Panc1 (cell line): ENCODE data around the gene MAJIN. TPM values are rescaled to one million over a fixed set of nuclear protein-coding genes. Genes with fewer than 3 reads are reported as not detected.

Experiments used
- ATAC-seq: fragments of 200-7000 bp; cut with Tn5 transposase; 2 replicates; pipeline ENCODE4 v1.9.1; 2020; ENCODE audit warnings: mild to moderate bottlenecking, moderate library complexity
- BruUV-seq: library from RNA; stranded (reverse); fragments of 400-500 nt; replicated peaks from 2 replicates; lab custom pipeline; 2021; lab: Mats Ljungman, UMichigan
- CTCF ChIA-PET: fragments of 300-600 bp; sonication (Branson Sonifier 250); formaldehyde crosslinking; loops from one replicate; lab custom pipeline; 2022; ENCODE audit warnings: antibody characterized with exemption; lab: Charles Lee
- POLR2A ChIA-PET: fragments of 300-600 bp; sonication (Branson Sonifier 250); formaldehyde crosslinking; loops from one replicate; lab custom pipeline; 2022; ENCODE audit warnings: antibody characterized with exemption; lab: Charles Lee
- DNase-seq: peaks from one replicate; pipeline ENCODE4 v3.0.0-alpha.2; 2010; ENCODE audit warnings: low read depth, low spot score
- H3K27ac ChIP-seq: 2 replicates; pipeline ENCODE4 v1.5.1; 2011; ENCODE audit warnings: mild to moderate bottlenecking, low read length, inconsistent platforms
- H3K27me3 ChIP-seq: fragments of 200-500 bp; sonication (Bioruptor generic); 2 replicates; pipeline ENCODE4 v1.6.0; 2014; ENCODE audit warnings: low read length, inconsistent platforms; ENCODE audit not compliant: control insufficient read depth, insufficient read depth
- H3K36me3 ChIP-seq: fragments of 200-500 bp; sonication (Bioruptor generic); 2 replicates; pipeline ENCODE4 v1.5.1; 2014; ENCODE audit warnings: inconsistent platforms, mild to moderate bottlenecking, low read length, moderate library complexity; ENCODE audit not compliant: control insufficient read depth, insufficient read depth
- H3K4me1 ChIP-seq: 2 replicates; pipeline ENCODE4 v1.5.1; 2011; ENCODE audit warnings: inconsistent platforms, mild to moderate bottlenecking, low read length, moderate library complexity; ENCODE audit not compliant: control insufficient read depth, insufficient read depth
- H3K4me3 ChIP-seq, 2 experiments: 2 replicates each; pipeline ENCODE4 v1.5.1; 2011 to 2012; ENCODE audit warnings: low read depth in 2 of 2, low read length in 2 of 2, mild to moderate bottlenecking in 2 of 2, inconsistent platforms in 1 of 2, moderate library complexity in 1 of 2
- H3K9me3 ChIP-seq: fragments of 200-500 bp; sonication (Bioruptor generic); 2 replicates; pipeline ENCODE4 v1.5.1; 2014; ENCODE audit warnings: low read depth, mild to moderate bottlenecking, inconsistent platforms, low read length, moderate library complexity; ENCODE audit not compliant: control insufficient read depth, insufficient read depth
- POLR2AphosphoS5 ChIP-seq: IDR thresholded peaks from 2 replicates; pipeline ENCODE4 v1.6.1; 2012; ENCODE audit warnings: mild to moderate bottlenecking, low read depth, low read length, moderate library complexity
- SIN3A ChIP-seq: IDR thresholded peaks from 2 replicates; pipeline ENCODE4 v1.6.1; 2012; ENCODE audit warnings: low read depth, mild to moderate bottlenecking, low read length, moderate library complexity, borderline replicate concordance; ENCODE audit not compliant: insufficient read depth
- TCF7L2 ChIP-seq: IDR thresholded peaks from 2 replicates; pipeline ENCODE4 v1.6.1; 2011; ENCODE audit warnings: mild to moderate bottlenecking, low read depth, low read length, inconsistent platforms
- in situ Hi-C: cut with HindIII; loops from 2 replicates; pipeline ENCODE4 v1.10.0; 2016; ENCODE audit warnings: low sequenced_read_pairs, low pct_unique_long_range_greater_than_20kb
- intact Hi-C: fragments of 100-400 bp; cut with micrococcal nuclease; formaldehyde crosslinking; loops from one replicate; pipeline ENCODE4 v1.10.0; 2022; ENCODE audit not compliant: unreplicated experiment
- total RNA-seq: library from RNA; stranded (reverse); gene quantifications from one replicate; pipeline ENCODE4 v1.2.1, GENCODE V29; 2021; ENCODE audit not compliant: unreplicated experiment
- TF ChIP-seq, protein P1 (sequence below), 2 experiments: IDR thresholded peaks; 2 replicates each; pipeline ENCODE4 v1.6.1; 2011 to 2012; ENCODE audit warnings: low read depth in 2 of 2, control low read depth in 1 of 2, low read length in 1 of 2, mild to moderate bottlenecking in 1 of 2, moderate library complexity in 1 of 2; ENCODE audit not compliant: insufficient read depth in 1 of 2
- TF ChIP-seq, protein P2 (sequence below): fragments of 450-650 bp; IDR thresholded peaks from 2 replicates; pipeline ENCODE4 v1.5.1; 2017; ENCODE audit warnings: mild to moderate bottlenecking

MAJIN gene
- total RNA-seq, 1 experiment from 2014 or later = not detected

DNA sequence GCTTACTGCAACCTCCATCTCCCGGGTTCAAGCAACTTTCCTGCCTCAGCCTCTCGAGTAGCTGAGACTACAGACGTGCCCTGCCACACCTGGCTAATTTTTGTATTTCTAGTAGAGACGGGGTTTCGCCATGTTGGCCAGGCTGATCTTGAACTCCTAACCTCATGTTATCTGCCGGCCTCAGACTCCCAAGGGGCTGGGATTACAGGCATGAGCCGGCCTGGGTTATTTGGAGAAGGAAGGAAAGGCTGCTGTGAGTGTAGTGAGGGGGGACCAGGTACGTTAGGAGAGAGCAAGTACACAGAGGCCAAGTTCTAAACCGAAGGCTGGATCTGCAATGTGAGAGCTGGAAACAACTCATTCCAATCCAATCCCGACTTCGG, 24.4 kb upstream of the MAJIN start:
- ChIA-PET POLR2A (interaction anchor here (1.0 kb wide), 1 partner anchor 19 kb away, joined by 3 read pairs; no protein-coding TSS in a partner anchor), CTCF (interaction anchor here (0.6 to 1.4 kb wide), 6 partner anchors 18 to 149 kb away, joined by 3 to 10 read pairs (median 4); partner anchors contain the start of gene ARL2)
- Histone ChIP-seq H3K4me1 (peaks cover 4% of the 10 kb centered on the region; the same call in 1 of the 2 replicates), H3K27me3 (no peaks in the 10 kb centered on the region), H3K36me3 (no peaks in the 10 kb centered on the region), H3K4me3 (peak overlapping the region; percentile 17 to 60), H3K9me3 (no peaks in the 10 kb centered on the region), H3K27ac (peak overlapping the region; percentile 79)
- in situ Hi-C loops (no loop called here), intact Hi-C loops (loop anchor here (5.0 kb wide), 1 partner anchor 149 kb away; no protein-coding TSS in a partner anchor)
- ATAC-seq (peak; percentile 40; the same call in 1 of the 2 replicates), DNase-seq (no peak)
- BruUV-seq = no TSS peak
- TF ChIP-seq, protein P1, sequence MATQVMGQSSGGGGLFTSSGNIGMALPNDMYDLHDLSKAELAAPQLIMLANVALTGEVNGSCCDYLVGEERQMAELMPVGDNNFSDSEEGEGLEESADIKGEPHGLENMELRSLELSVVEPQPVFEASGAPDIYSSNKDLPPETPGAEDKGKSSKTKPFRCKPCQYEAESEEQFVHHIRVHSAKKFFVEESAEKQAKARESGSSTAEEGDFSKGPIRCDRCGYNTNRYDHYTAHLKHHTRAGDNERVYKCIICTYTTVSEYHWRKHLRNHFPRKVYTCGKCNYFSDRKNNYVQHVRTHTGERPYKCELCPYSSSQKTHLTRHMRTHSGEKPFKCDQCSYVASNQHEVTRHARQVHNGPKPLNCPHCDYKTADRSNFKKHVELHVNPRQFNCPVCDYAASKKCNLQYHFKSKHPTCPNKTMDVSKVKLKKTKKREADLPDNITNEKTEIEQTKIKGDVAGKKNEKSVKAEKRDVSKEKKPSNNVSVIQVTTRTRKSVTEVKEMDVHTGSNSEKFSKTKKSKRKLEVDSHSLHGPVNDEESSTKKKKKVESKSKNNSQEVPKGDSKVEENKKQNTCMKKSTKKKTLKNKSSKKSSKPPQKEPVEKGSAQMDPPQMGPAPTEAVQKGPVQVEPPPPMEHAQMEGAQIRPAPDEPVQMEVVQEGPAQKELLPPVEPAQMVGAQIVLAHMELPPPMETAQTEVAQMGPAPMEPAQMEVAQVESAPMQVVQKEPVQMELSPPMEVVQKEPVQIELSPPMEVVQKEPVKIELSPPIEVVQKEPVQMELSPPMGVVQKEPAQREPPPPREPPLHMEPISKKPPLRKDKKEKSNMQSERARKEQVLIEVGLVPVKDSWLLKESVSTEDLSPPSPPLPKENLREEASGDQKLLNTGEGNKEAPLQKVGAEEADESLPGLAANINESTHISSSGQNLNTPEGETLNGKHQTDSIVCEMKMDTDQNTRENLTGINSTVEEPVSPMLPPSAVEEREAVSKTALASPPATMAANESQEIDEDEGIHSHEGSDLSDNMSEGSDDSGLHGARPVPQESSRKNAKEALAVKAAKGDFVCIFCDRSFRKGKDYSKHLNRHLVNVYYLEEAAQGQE (IDR thresholded peaks at IDR 0.05; ENCODE audit: insufficient read depth in 1 of 2, low read depth in 2 of 2, low read length in 1 of 2) = no peak
- TF ChIP-seq TCF7L2 (no peak), SIN3A (no peak), POLR2AphosphoS5 (no peak)
- TF ChIP-seq, protein P2, sequence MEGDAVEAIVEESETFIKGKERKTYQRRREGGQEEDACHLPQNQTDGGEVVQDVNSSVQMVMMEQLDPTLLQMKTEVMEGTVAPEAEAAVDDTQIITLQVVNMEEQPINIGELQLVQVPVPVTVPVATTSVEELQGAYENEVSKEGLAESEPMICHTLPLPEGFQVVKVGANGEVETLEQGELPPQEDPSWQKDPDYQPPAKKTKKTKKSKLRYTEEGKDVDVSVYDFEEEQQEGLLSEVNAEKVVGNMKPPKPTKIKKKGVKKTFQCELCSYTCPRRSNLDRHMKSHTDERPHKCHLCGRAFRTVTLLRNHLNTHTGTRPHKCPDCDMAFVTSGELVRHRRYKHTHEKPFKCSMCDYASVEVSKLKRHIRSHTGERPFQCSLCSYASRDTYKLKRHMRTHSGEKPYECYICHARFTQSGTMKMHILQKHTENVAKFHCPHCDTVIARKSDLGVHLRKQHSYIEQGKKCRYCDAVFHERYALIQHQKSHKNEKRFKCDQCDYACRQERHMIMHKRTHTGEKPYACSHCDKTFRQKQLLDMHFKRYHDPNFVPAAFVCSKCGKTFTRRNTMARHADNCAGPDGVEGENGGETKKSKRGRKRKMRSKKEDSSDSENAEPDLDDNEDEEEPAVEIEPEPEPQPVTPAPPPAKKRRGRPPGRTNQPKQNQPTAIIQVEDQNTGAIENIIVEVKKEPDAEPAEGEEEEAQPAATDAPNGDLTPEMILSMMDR = no peak

DNA sequence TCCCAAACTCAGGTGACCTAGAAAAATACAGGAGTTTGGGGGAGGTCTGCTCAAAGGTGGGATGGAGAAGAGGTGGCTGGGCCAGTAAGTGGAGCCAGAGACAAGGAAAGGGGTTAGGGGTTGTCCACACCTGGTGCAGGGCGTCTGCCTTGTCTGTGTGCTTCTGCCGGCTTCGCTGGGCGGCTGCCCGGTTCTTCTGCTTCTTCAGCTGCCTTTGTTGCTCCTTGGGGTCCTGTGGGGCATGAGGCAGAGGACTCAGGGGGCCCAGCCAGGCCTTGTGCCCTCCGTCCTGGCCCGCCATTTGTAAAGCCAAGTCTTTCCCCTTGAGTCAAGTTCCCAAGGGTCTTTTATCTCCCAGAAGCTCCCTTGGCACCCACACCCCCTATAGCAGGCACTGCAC, 22.4 kb upstream of the MAJIN start:
- no peak for DNase-seq
- POLR2A ChIA-PET = no interaction called here
- CTCF ChIA-PET = no interaction called here
- Histone ChIP-seq H3K9me3 (no peaks in the 10 kb centered on the region), H3K27ac (no peak overlapping the region), H3K4me3 (no peak overlapping the region), H3K4me1 (peaks cover 4% of the 10 kb centered on the region; the same call in 1 of the 2 replicates), H3K36me3 (no peaks in the 10 kb centered on the region), H3K27me3 (no peaks in the 10 kb centered on the region)
- no peak for ATAC-seq
- BruUV-seq = no TSS peak
- intact Hi-C loops (no loop called here), in situ Hi-C loops (no loop called here)
- TF ChIP-seq POLR2AphosphoS5 = no peak
- TF ChIP-seq, protein P2 = no peak
- TF ChIP-seq, protein P1 (IDR thresholded peaks at IDR 0.05; ENCODE audit: insufficient read depth in 1 of 2, low read depth in 2 of 2, low read length in 1 of 2) = no peak
- no peak for TF ChIP-seq TCF7L2
- no peak for TF ChIP-seq SIN3A
